ENCODE measurements around the gene HDAC4. TPM values are rescaled to one million over a fixed set of nuclear protein-coding genes. Genes with fewer than 3 reads are reported as not detected.

The HDAC4 gene
- polyA plus RNA-seq, 6 donors from 2014 or later, result 1.5 to 6.8 (median 2.8) TPM; not detected in 1

DNA sequence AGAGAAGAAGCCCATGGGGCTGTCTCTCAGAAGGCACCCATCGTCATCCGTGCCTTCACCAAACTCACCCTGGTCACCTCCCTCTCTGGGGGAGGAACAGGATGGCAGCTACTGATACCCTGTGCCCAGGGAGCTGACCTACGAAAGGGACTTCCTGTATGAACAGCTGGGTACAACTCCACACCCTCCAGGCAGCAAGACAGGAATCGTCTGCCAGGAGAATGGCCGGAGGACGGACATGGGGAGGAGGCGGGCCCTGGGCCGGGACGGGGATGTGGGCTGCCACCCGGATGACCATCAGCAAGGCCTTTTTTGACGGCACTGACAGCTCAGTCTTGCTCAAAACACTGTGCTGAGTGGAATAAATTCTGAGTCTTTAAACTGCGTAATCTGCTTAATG is 243.6 kb downstream of the HDAC4 start:
- H3K27me3 Mint-ChIP-seq, result no peaks in the 10 kb centered on the region
- no peak overlapping the region for H3K4me3 Mint-ChIP-seq
- H3K36me3 Mint-ChIP-seq, result peaks cover 20 to 29% of the 10 kb centered on the region in 2 donors
- DNase-seq (no peak), ATAC-seq (ENCODE audit: low read depth in 2 of 2) (no peak)
- peaks cover 2 to 10% (median 5%) of the 10 kb centered on the region in 3 donors for H3K4me1 Mint-ChIP-seq
- H3K27ac Mint-ChIP-seq, result no peak overlapping the region
- peaks cover 0 to 9% (median 0%) of the 10 kb centered on the region in 7 donors for H3K9me3 Mint-ChIP-seq

DNA sequence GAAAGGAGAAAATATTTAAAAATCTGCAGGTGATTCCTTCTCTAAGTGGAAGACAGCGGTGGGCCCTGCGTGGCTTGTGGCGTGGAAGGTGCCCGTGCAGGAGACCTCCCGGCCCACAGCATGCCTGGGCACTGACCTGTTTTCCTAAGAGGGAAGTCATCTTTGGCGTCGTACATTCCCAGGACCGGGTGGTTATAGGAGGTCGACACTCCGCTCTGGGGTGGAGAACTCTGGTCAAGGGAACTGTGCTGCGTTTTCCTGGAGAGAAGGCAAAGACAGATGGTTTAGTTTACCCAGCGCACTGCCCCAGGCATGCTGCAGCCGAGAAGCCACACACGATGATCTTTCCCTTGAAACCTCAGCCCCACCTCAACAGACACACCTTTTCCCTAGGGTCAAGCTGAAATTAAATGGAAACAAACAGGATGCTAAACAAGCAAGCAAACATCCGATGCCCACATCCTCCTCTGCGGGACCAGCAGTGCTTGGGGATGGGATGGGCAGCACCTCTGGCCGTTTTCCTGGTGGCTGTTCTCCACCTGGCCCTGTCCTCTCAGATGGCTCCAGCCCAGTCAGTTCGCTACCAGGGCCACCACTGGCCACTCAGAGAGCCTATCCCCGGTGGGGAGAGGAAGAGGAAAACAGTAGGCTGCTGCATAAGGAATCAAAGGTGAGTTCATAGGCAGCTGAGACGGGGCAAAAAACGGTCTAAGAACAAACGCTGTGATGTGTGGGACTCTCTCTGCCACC is 244.1 kb downstream of the HDAC4 start:
- Mint-ChIP-seq H3K4me3 (peak overlapping the region in 1 of 8 donors; percentile 33), H3K27ac (no peak overlapping the region), H3K36me3 (peaks cover 20 to 24% of the 10 kb centered on the region in 2 donors), H3K4me1 (peaks cover 5 to 10% (median 5%) of the 10 kb centered on the region in 3 donors), H3K9me3 (peaks cover 0 to 9% (median 0%) of the 10 kb centered on the region in 7 donors), H3K27me3 (no peaks in the 10 kb centered on the region)
- DNase-seq, result no peak
- no peak for ATAC-seq (ENCODE audit: low read depth in 2 of 2)

DNA sequence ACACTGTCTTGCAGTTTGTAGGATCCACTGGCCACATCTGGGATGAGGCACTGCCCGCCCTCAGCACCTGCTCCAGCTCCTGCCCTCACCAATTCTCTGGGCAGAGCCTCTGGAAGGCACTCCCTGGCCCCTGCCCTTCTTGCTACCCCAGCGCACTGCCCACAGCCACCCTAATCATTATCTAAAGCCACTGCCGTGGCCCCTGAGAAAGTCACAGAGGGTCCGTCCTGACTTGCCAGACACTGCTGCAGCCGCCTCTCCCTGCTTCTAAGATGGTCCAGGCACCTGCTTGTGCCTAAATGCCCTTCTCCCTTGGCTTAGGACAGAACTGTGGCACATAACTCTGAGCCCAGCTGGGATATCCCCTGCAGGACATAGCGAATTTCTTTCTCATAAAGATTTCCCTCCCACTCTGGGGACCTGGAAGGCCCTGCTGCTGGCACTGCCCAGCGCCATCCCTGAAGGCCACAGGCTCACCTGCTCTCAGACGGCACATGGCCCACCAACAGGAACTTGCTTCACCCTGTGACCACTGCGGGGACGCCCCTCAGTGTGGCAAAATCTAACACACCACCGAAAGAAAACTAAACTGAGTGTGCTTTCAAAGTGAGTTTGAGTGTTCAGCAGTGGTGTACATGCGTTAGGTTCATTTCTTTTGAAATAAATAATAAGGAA is 244.9 kb downstream of the HDAC4 start:
- peaks cover 15 to 22% of the 10 kb centered on the region in 2 donors for H3K36me3 Mint-ChIP-seq
- ATAC-seq (ENCODE audit: low read depth in 2 of 2) (no peak), DNase-seq (no peak)
- H3K9me3 Mint-ChIP-seq, result peaks cover 0 to 10% (median 2%) of the 10 kb centered on the region in 7 donors
- peaks cover 8 to 12% (median 9%) of the 10 kb centered on the region in 3 donors for H3K4me1 Mint-ChIP-seq
- no peak overlapping the region for H3K27ac Mint-ChIP-seq
- H3K4me3 Mint-ChIP-seq, result no peak overlapping the region
- no peaks in the 10 kb centered on the region for H3K27me3 Mint-ChIP-seq

GRCh38 chr2:239154971-239155805 is 245.6 kb downstream of the HDAC4 start:
- Mint-ChIP-seq H3K4me1 (peaks cover 13 to 18% (median 13%) of the 10 kb centered on the region in 3 donors), H3K27me3 (no peaks in the 10 kb centered on the region), H3K27ac (no peak overlapping the region), H3K36me3 (peaks cover 15 to 27% of the 10 kb centered on the region in 2 donors), H3K9me3 (peaks cover 0 to 15% (median 9%) of the 10 kb centered on the region in 7 donors), H3K4me3 (peak overlapping the region in 1 of 8 donors; percentile 42)
- ATAC-seq (ENCODE audit: low read depth in 2 of 2) (no peak), DNase-seq (no peak)

DNA sequence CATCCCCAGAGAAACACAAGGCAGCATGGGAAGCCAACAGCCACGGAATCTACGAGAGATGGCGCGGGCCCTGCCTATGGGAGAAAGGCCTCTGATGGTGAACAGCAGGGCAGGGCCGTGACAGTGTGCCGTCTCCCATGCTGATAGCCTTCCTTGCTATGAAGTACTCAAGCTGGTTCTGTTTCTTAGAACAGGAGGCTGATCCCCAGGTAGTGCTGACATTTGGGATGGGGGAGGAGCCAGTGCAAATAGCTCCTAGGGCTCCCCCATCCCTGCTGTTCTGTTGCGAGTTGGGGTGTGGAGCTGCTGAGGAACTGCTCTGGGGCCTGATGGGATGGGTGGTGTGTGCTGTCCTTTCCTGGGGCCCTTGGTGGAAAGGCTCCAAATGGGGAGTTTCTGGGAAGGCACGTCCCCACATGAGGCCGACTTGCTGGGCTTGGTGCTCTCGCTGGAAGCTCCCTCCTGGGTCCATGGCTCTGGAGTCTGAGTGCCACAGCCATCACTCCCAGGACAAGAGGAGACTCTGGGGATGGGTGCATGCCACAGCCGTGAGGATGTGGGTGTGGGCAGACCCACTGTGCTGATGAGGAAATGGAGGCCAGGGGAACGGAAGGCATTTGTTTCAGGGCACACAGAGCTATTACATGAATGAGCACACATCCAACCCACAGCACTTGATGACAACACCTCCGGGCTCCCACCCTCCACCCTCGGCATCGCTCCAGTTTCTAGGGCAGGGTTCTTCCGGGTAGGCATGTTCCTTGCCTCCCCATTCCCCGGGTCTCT is 246.8 kb downstream of the HDAC4 start:
- ATAC-seq (ENCODE audit: low read depth in 2 of 2), result no peak
- peaks cover 2 to 13% (median 11%) of the 10 kb centered on the region in 7 donors for H3K9me3 Mint-ChIP-seq
- peaks cover 15 to 24% of the 10 kb centered on the region in 2 donors for H3K36me3 Mint-ChIP-seq
- H3K27ac Mint-ChIP-seq, result peak overlapping the region in 1 of 6 donors; percentile 75
- no peak for DNase-seq
- H3K4me3 Mint-ChIP-seq, result peak overlapping the region in 1 of 8 donors; percentile 60
- H3K27me3 Mint-ChIP-seq, result no peaks in the 10 kb centered on the region
- peaks cover 11 to 14% (median 14%) of the 10 kb centered on the region in 3 donors for H3K4me1 Mint-ChIP-seq

- Mint-ChIP-seq H3K9me3 (peaks cover 4 to 14% (median 11%) of the 10 kb centered on the region in 7 donors), H3K27me3 (no peaks in the 10 kb centered on the region), H3K36me3 (peaks cover 19 to 32% of the 10 kb centered on the region in 2 donors), H3K27ac (no peak overlapping the region), H3K4me3 (no peak overlapping the region), H3K4me1 (peaks cover 11 to 14% (median 14%) of the 10 kb centered on the region in 3 donors)
- DNase-seq (no peak), ATAC-seq (ENCODE audit: low read depth in 2 of 2) (no peak)
Measured at GRCh38 chr2:239152916-239153305, 247.9 kb downstream of the HDAC4 start.

DNA sequence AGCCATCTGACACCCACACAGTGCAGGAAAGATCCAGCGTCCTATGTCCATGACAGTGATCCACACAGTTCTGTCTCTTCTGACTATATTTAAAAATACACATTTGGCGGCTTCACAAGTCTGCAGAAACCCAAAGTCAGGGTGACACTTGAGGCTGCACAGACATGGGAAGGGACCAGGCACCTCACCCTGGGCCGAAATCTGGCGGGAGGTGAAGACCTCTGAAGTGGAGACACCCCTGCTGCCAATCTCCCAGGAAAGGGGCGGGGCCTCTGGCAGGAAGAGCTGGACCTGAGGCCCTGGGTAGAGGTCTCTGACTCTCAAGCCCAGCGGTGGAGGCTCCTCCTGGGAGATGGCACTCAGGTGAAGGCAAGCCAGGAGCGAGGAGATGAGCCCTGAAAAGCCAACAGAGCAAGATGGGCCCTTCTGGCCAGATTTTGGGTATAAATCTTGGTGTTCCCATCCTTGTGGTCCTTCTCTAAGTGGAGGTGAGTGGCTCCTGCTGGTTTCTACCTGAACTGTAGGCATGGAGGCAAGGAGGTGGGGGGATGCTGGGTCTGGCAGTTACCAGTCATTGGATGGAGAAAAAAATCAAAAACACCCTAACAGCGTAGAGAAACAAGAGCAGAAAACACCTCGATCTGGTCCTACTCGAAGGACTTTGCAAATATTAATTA is 248.4 kb downstream of the HDAC4 start:
- Mint-ChIP-seq H3K27ac (peak overlapping the region in 2 of 6 donors; percentile 7 to 56), H3K27me3 (no peaks in the 10 kb centered on the region), H3K4me1 (peaks cover 11 to 15% (median 14%) of the 10 kb centered on the region in 3 donors), H3K36me3 (peaks cover 19 to 35% of the 10 kb centered on the region in 2 donors), H3K9me3 (peaks cover 4 to 14% (median 11%) of the 10 kb centered on the region in 7 donors), H3K4me3 (peak overlapping the region in 1 of 8 donors; percentile 29)
- ATAC-seq (ENCODE audit: low read depth in 2 of 2) (no peak), DNase-seq (no peak)

DNA sequence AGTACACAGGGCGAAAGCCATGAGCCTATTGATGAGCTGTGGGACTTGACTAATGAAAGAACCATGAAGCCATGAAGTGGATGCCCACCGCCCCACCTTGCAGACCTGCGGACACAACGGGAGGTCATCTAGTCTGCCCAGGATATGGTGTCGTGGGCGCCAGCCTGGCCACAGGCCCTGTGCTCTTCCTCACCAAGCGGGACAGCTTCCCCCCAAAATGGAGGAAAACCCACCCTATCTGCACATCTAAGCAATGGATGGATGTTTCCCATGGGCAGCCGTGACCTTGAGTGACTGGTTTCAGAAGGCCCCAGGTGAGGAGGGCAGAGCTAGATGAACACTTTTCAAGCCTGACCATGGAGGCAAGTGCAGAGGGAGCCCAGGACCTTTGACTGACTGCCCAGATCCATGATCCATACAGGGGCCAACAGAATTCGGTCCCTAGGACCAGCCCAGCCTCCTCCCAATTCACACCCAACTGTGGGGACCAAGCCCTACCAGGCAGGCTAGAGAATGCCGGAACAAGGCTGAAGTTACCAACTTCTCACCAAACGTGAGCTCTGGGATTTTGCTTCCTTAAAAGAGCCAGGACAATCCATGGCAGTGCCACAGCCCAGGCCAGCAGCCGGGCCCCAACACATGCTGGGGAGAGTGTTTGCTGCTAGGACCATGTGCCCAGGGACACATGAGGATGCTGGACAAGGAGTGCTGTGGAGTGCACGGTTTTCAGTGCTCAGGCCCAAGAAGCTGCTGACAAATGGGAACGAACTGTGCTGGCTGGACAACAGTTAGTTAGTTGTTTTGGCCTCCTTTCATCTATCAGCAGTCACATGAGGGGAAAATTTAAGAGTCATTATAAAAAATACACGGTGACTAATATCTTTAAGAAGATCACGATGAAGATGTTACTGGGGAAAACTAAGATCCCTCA is 249.4 kb downstream of the HDAC4 start:
- Mint-ChIP-seq H3K9me3 (peaks cover 4 to 14% (median 11%) of the 10 kb centered on the region in 7 donors), H3K27ac (peak overlapping the region in 4 of 6 donors; percentile 82 to 92 (median 86)), H3K27me3 (no peaks in the 10 kb centered on the region), H3K36me3 (peaks cover 19 to 35% of the 10 kb centered on the region in 2 donors), H3K4me1 (peaks cover 11 to 15% (median 14%) of the 10 kb centered on the region in 3 donors), H3K4me3 (no peak overlapping the region)
- DNase-seq (no peak), ATAC-seq (ENCODE audit: low read depth in 2 of 2) (no peak)

- Mint-ChIP-seq H3K4me1 (peaks cover 11 to 15% (median 14%) of the 10 kb centered on the region in 3 donors), H3K36me3 (peaks cover 19 to 25% of the 10 kb centered on the region in 2 donors), H3K9me3 (peaks cover 4 to 14% (median 11%) of the 10 kb centered on the region in 7 donors), H3K27me3 (no peaks in the 10 kb centered on the region), H3K27ac (peak overlapping the region; percentile 79 to 98 (median 84)), H3K4me3 (peak overlapping the region in 1 of 8 donors; percentile 35)
- ATAC-seq (ENCODE audit: low read depth in 2 of 2) (peak; percentile 25 to 30), DNase-seq (no peak)
Measured at GRCh38 chr2:239150125-239151011, 250.5 kb downstream of the HDAC4 start.

DNA sequence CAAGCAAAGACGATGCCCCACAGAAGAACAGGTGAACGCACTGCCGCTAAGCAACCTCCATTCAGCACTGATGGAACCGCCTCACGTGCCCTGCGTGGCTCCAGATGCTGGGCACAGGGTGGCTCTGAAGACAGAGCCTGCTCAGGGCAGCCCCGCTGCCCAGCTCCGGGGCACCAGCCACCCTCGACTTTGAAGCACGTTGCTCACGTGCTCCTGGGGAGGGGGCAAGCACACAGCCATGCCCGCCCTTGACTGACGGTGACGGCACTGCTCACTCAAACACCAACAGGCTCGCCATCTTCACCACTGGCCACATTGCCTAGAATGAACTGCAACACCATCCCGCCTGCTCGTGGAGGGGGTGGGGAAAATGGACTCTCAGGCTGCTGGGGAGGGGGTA is 251.3 kb downstream of the HDAC4 start:
- H3K36me3 Mint-ChIP-seq, result peaks cover 16 to 19% of the 10 kb centered on the region in 2 donors
- no peak for DNase-seq
- peak overlapping the region in 2 of 6 donors; percentile 24 to 82 for H3K27ac Mint-ChIP-seq
- H3K4me3 Mint-ChIP-seq, result no peak overlapping the region
- no peaks in the 10 kb centered on the region for H3K27me3 Mint-ChIP-seq
- peaks cover 4 to 14% (median 11%) of the 10 kb centered on the region in 7 donors for H3K9me3 Mint-ChIP-seq
- peaks cover 11 to 15% (median 14%) of the 10 kb centered on the region in 3 donors for H3K4me1 Mint-ChIP-seq
- no peak for ATAC-seq (ENCODE audit: low read depth in 2 of 2)
